Osteocyte (in vitro differentiated cells): ENCODE data around the gene BRINP3. TPM values are rescaled to one million over a fixed set of nuclear protein-coding genes. Genes with fewer than 3 reads are reported as not detected.

Source experiments
- DNase-seq: peaks from one replicate; pipeline ENCODE4 v3.0.0; 2021; ENCODE audit warnings: mixed read lengths; ENCODE audit not compliant: unreplicated experiment; ENCODE audit errors: extremely low spot score
- H3K27ac Mint-ChIP-seq: one replicate; pipeline ENCODE4 v1.8.0; 2021; ENCODE audit warnings: mild to moderate bottlenecking, mixed read lengths; ENCODE audit not compliant: unreplicated experiment
- H3K27me3 Mint-ChIP-seq: one replicate; pipeline ENCODE4 v1.8.0; 2021; ENCODE audit warnings: mixed read lengths; ENCODE audit not compliant: unreplicated experiment
- H3K36me3 Mint-ChIP-seq: one replicate; pipeline ENCODE4 v1.8.0; 2021; ENCODE audit warnings: mixed read lengths; ENCODE audit not compliant: unreplicated experiment
- H3K4me1 Mint-ChIP-seq: one replicate; pipeline ENCODE4 v1.8.0; 2021; ENCODE audit warnings: mixed read lengths; ENCODE audit not compliant: unreplicated experiment
- H3K4me3 Mint-ChIP-seq: one replicate; pipeline ENCODE4 v1.8.0; 2021; ENCODE audit warnings: mild to moderate bottlenecking, moderate library complexity, mixed read lengths; ENCODE audit not compliant: unreplicated experiment
- H3K9me3 Mint-ChIP-seq: one replicate; pipeline ENCODE4 v1.8.0; 2021; ENCODE audit warnings: mixed read lengths; ENCODE audit not compliant: unreplicated experiment
- CTCF ChIP-seq: fragments of 200-600 bp; sonication (generic); IDR thresholded peaks from 2 replicates; pipeline ENCODE4 v1.5.0; 2021; ENCODE audit warnings: antibody characterized with exemption, mild to moderate bottlenecking, moderate library complexity
- total RNA-seq: library from RNA; stranded (reverse); gene quantifications from 2 replicates; pipeline ENCODE4 v1.2.1, GENCODE V29; 2021

The BRINP3 gene
- total RNA-seq, 1 donor from 2014 or later = 0.38 TPM

GRCh38 chr1:190175320-190175719, 302.3 kb downstream of the BRINP3 start:
- Mint-ChIP-seq H3K27me3 (no peaks in the 10 kb centered on the region), H3K4me1 (peaks cover 19% of the 10 kb centered on the region), H3K36me3 (no peaks in the 10 kb centered on the region), H3K27ac (peak overlapping the region; percentile 47), H3K9me3 (no peaks in the 10 kb centered on the region), H3K4me3 (no peak overlapping the region)
- TF ChIP-seq CTCF = no peak
- DNase-seq = no peak

GRCh38 chr1:190172651-190173430, 304.8 kb downstream of the BRINP3 start:
- Mint-ChIP-seq H3K4me3 (no peak overlapping the region), H3K36me3 (no peaks in the 10 kb centered on the region), H3K4me1 (peaks cover 40% of the 10 kb centered on the region), H3K27ac (no peak overlapping the region), H3K27me3 (no peaks in the 10 kb centered on the region), H3K9me3 (no peaks in the 10 kb centered on the region)
- no peak for DNase-seq
- no peak for TF ChIP-seq CTCF

DNA sequence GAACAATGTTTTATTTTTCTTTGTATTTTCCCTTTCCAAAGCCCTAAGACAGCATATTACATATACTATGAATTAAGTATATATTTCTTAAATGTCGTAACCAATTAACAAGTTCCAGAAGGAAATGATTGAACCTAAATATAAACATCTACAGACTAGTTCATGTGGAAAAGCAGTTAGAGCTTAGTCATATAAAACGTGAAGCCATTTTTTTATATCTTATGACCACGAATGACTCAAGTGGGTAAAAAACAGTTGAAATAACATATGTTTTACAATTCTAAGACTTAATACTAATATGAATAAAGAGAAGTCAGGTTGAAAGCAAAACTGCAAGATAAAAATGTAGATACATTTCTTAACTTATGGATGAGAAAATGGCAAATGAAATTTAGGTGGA, 307.3 kb downstream of the BRINP3 start:
- Mint-ChIP-seq H3K36me3 (no peaks in the 10 kb centered on the region), H3K4me3 (no peak overlapping the region), H3K27ac (peak overlapping the region; percentile 78), H3K27me3 (no peaks in the 10 kb centered on the region), H3K9me3 (no peaks in the 10 kb centered on the region), H3K4me1 (peaks cover 43% of the 10 kb centered on the region)
- no peak for DNase-seq
- TF ChIP-seq CTCF = no peak

GRCh38 chr1:190169311-190170067, 308.2 kb downstream of the BRINP3 start:
- no peak overlapping the region for H3K4me3 Mint-ChIP-seq
- H3K27ac Mint-ChIP-seq = peak overlapping the region; percentile 78
- H3K4me1 Mint-ChIP-seq = peaks cover 35% of the 10 kb centered on the region
- no peaks in the 10 kb centered on the region for H3K36me3 Mint-ChIP-seq
- H3K27me3 Mint-ChIP-seq = no peaks in the 10 kb centered on the region
- DNase-seq = no peak
- H3K9me3 Mint-ChIP-seq = no peaks in the 10 kb centered on the region
- TF ChIP-seq CTCF = no peak

DNA sequence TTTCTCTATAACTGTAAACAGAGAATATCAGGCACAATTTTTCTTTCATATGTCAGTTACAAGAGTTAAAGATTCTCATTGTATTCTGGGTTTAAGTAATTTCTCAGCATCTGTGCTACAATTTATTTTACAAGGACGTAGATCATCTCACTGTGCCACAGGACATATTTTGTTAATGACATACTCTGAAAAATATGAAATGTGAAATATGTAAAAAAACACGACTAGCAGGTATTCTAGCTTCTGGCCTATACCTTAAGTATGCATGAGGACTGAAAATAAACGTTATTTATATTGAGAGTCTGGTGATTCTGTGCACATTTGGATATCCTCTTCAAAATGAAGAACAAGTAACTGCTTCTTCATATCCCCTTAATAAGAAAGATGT, 308.8 kb downstream of the BRINP3 start:
- TF ChIP-seq CTCF = no peak
- Mint-ChIP-seq H3K36me3 (no peaks in the 10 kb centered on the region), H3K27ac (peak overlapping the region; percentile 64), H3K4me1 (peaks cover 35% of the 10 kb centered on the region), H3K27me3 (no peaks in the 10 kb centered on the region), H3K4me3 (no peak overlapping the region), H3K9me3 (no peaks in the 10 kb centered on the region)
- no peak for DNase-seq
